Tibial nerve (tissue), 4 donors: ENCODE data around the gene CD6. TPM values are rescaled to one million over a fixed set of nuclear protein-coding genes. Genes with fewer than 3 reads are reported as not detected.

Experiments used
- DNase-seq, 2 donors: peaks; one replicate each; pipeline ENCODE4 v3.0.0-alpha.2; 2019; ENCODE audit warnings: low spot score in 2 of 2
- H3K27ac ChIP-seq, 4 donors: fragments of 200-600 bp; sonication (generic) in 3 of 4; one replicate each; pipeline ENCODE4 v1.5.1; 2017 to 2019; ENCODE audit warnings: mild to moderate bottlenecking in 1 of 4
- H3K27me3 ChIP-seq, 2 donors: fragments of 200-600 bp; sonication (generic) in 1 of 2; one replicate each; pipeline versions ENCODE4 v1.5.1 to v1.6.0; 2017 to 2019
- H3K36me3 ChIP-seq, 3 donors: fragments of 200-600 bp; sonication (generic); one replicate each; pipeline ENCODE4 v1.5.1; 2018 to 2019
- H3K4me1 ChIP-seq, 4 donors: fragments of 200-600 bp; sonication (generic) in 3 of 4; one replicate each; pipeline ENCODE4 v1.5.1; 2017 to 2019
- H3K4me3 ChIP-seq, 4 donors: fragments of 200-600 bp; sonication (generic) in 3 of 4; one replicate each; pipeline ENCODE4 v1.5.1; 2017 to 2019; ENCODE audit warnings: mild to moderate bottlenecking in 1 of 4, moderate library complexity in 1 of 4
- H3K9me3 ChIP-seq, 4 donors: fragments of 200-600 bp; sonication (generic) in 3 of 4; one replicate each; pipeline ENCODE4 v1.5.1; 2017 to 2019
- CTCF ChIP-seq, 5 experiments: fragments of 200-600 bp in 3 of 5; fragments of 450-650 bp in 2 of 5; sonication (generic) in 3 of 5; IDR thresholded peaks; one replicate each; pipeline ENCODE4 v1.5.1; 2016 to 2019; ENCODE audit warnings: antibody characterized with exemption in 5 of 5, mild to moderate bottlenecking in 3 of 5, moderate library complexity in 2 of 5
- EP300 ChIP-seq, 2 donors: sonication (generic); formaldehyde crosslinking; IDR thresholded peaks; one replicate each; pipeline ENCODE4 v1.6.1; 2017; ENCODE audit warnings: antibody characterized with exemption in 2 of 2, mild to moderate bottlenecking in 1 of 2
- POLR2A ChIP-seq, 2 donors: fragments of 450-650 bp; IDR thresholded peaks; one replicate each; pipeline ENCODE4 v1.6.1; 2017; ENCODE audit warnings: antibody characterized with exemption in 2 of 2, mild to moderate bottlenecking in 2 of 2, moderate library complexity in 2 of 2
- WGBS, 2 donors: methylation state at CpG; one replicate each; pipeline ENCODE4 v1.1.5; 2018; 5-methylcytosine and 5-hydroxymethylcytosine counted together
- total RNA-seq, 4 donors: library from RNA; depleted of rRNA; stranded (reverse); fragments of >200 nt; gene quantifications; one replicate each; pipeline ENCODE4 v1.1.0, GENCODE V29; 2016

Gene CD6
- total RNA-seq, 4 donors from 2014 or later = 0.59 to 3.6 (median 2.7) TPM; not detected in 1

- DNase-seq = no peak
- H3K4me3 ChIP-seq = no peak overlapping the region
- H3K4me1 ChIP-seq = no peaks in the 10 kb centered on the region
- no peaks in the 10 kb centered on the region for H3K9me3 ChIP-seq
- 46 to 54% methylated on average over 2 of the region's 2 CpGs for WGBS, 2 donors
- TF ChIP-seq POLR2A (IDR thresholded peaks at IDR 0.05) (no peak), CTCF (IDR thresholded peaks at IDR 0.05) (no peak), EP300 (IDR thresholded peaks at IDR 0.05) (no peak)
- no peak overlapping the region for H3K27ac ChIP-seq
- H3K36me3 ChIP-seq = no peaks in the 10 kb centered on the region
- peaks cover 0 to 8% of the 10 kb centered on the region in 2 donors for H3K27me3 ChIP-seq
Measured at GRCh38 chr11:60988658-60989057, 17.2 kb downstream of the CD6 start.

GRCh38 chr11:60989093-60989650 is 17.7 kb downstream of the CD6 start:
- Histone ChIP-seq H3K36me3 (no peaks in the 10 kb centered on the region), H3K27ac (no peak overlapping the region), H3K9me3 (no peaks in the 10 kb centered on the region), H3K4me1 (no peaks in the 10 kb centered on the region), H3K4me3 (no peak overlapping the region), H3K27me3 (peaks cover 0 to 8% of the 10 kb centered on the region in 2 donors)
- no peak for DNase-seq
- WGBS, 2 donors = 53 to 66% methylated on average over 12 of the region's 12 CpGs
- TF ChIP-seq POLR2A (IDR thresholded peaks at IDR 0.05) = no peak
- no peak for TF ChIP-seq CTCF (IDR thresholded peaks at IDR 0.05)
- TF ChIP-seq EP300 (IDR thresholded peaks at IDR 0.05) = no peak

GRCh38 chr11:60991457-60991856 is 20.0 kb downstream of the CD6 start:
- H3K4me3 ChIP-seq = no peak overlapping the region

GRCh38 chr11:60992842-60993409 is 21.4 kb downstream of the CD6 start:
- 44 to 52% methylated on average over 5 of the region's 5 CpGs for WGBS, 2 donors
- H3K27me3 ChIP-seq = peaks cover 0 to 8% of the 10 kb centered on the region in 2 donors
- no peaks in the 10 kb centered on the region for H3K36me3 ChIP-seq
- H3K4me3 ChIP-seq = no peak overlapping the region
- H3K27ac ChIP-seq = no peak overlapping the region
- TF ChIP-seq EP300 (IDR thresholded peaks at IDR 0.05) (no peak), POLR2A (IDR thresholded peaks at IDR 0.05) (no peak), CTCF (IDR thresholded peaks at IDR 0.05) (no peak)
- H3K9me3 ChIP-seq = no peaks in the 10 kb centered on the region
- H3K4me1 ChIP-seq = no peaks in the 10 kb centered on the region
- no peak for DNase-seq

More at GRCh38 chr11:60991457-60991856, 20.0 kb downstream of the CD6 start:
- Histone ChIP-seq H3K4me1 (no peaks in the 10 kb centered on the region), H3K36me3 (no peaks in the 10 kb centered on the region), H3K27ac (no peak overlapping the region), H3K9me3 (no peaks in the 10 kb centered on the region), H3K27me3 (peaks cover 0 to 8% of the 10 kb centered on the region in 2 donors)
- TF ChIP-seq POLR2A (IDR thresholded peaks at IDR 0.05) = no peak
- no peak for TF ChIP-seq EP300 (IDR thresholded peaks at IDR 0.05)
- no peak for TF ChIP-seq CTCF (IDR thresholded peaks at IDR 0.05)
- no peak for DNase-seq
- 92 to 93% methylated on average over 4 of the region's 4 CpGs for WGBS, 2 donors

- Histone ChIP-seq H3K9me3 (no peaks in the 10 kb centered on the region), H3K4me3 (no peak overlapping the region), H3K36me3 (no peaks in the 10 kb centered on the region), H3K27me3 (peaks cover 0 to 8% of the 10 kb centered on the region in 2 donors), H3K4me1 (no peaks in the 10 kb centered on the region), H3K27ac (no peak overlapping the region)
- no peak for TF ChIP-seq CTCF (IDR thresholded peaks at IDR 0.05)
- TF ChIP-seq EP300 (IDR thresholded peaks at IDR 0.05) = no peak
- no peak for TF ChIP-seq POLR2A (IDR thresholded peaks at IDR 0.05)
- no peak for DNase-seq
- 71 to 74% methylated on average over 7 of the region's 7 CpGs for WGBS, 2 donors
Measured at GRCh38 chr11:60993615-60994014, 22.1 kb downstream of the CD6 start.
